ENCODE measurements around the gene ANK3.

DNA sequence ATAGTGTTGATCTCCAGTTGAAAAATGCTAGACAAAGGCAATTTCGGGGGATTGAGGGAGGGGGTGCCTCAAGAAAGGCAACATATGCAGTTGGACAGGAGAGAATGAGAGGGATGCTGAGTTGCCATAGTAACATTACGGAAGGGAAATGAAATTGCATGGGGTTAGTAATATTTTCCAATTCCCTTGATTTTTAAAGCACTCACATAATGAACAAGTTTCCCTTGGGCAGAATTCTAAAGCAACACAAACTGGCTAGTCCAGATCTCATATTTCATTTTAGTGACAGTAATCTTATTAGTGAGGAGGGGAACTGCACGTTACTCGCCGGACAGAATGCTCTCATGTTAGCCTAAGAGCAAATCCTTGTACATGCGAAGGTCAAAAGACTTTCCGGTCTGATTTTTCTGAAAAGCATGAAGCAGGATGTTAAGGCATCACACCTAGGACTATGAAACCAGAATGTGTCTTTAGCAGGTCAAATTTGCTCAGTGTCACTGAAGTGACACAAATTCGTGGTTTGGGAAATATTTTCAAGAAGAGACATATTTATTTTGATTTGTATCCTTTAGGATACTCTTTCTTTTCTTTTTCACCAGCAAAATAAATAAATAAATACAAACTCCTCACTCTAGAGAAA is 165.5 kb downstream of the ANK3 start:
- TF ChIP-seq, protein P1, sequence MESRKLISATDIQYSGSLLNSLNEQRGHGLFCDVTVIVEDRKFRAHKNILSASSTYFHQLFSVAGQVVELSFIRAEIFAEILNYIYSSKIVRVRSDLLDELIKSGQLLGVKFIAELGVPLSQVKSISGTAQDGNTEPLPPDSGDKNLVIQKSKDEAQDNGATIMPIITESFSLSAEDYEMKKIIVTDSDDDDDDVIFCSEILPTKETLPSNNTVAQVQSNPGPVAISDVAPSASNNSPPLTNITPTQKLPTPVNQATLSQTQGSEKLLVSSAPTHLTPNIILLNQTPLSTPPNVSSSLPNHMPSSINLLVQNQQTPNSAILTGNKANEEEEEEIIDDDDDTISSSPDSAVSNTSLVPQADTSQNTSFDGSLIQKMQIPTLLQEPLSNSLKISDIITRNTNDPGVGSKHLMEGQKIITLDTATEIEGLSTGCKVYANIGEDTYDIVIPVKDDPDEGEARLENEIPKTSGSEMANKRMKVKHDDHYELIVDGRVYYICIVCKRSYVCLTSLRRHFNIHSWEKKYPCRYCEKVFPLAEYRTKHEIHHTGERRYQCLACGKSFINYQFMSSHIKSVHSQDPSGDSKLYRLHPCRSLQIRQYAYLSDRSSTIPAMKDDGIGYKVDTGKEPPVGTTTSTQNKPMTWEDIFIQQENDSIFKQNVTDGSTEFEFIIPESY (IDR thresholded peaks at IDR 0.05; ENCODE audit: extremely low read depth, insufficient replicate concordance, low read length) = no peak
- TF ChIP-seq POLR2AphosphoS5 (IDR thresholded peaks at IDR 0.05; ENCODE audit: low read depth, low read length) (no peak), ZNF274 (IDR thresholded peaks at IDR 0.05; ENCODE audit: low read depth, low read length) (no peak), CEBPB (IDR thresholded peaks at IDR 0.05; ENCODE audit: low read depth) (no peak), POLR2A (IDR thresholded peaks at IDR 0.05; ENCODE audit: borderline replicate concordance, extremely low read depth, insufficient read depth, insufficient read length) (no peak)
- TF ChIP-seq, protein P2, sequence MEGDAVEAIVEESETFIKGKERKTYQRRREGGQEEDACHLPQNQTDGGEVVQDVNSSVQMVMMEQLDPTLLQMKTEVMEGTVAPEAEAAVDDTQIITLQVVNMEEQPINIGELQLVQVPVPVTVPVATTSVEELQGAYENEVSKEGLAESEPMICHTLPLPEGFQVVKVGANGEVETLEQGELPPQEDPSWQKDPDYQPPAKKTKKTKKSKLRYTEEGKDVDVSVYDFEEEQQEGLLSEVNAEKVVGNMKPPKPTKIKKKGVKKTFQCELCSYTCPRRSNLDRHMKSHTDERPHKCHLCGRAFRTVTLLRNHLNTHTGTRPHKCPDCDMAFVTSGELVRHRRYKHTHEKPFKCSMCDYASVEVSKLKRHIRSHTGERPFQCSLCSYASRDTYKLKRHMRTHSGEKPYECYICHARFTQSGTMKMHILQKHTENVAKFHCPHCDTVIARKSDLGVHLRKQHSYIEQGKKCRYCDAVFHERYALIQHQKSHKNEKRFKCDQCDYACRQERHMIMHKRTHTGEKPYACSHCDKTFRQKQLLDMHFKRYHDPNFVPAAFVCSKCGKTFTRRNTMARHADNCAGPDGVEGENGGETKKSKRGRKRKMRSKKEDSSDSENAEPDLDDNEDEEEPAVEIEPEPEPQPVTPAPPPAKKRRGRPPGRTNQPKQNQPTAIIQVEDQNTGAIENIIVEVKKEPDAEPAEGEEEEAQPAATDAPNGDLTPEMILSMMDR (IDR thresholded peaks at IDR 0.05 in 2 of 3, conservative IDR thresholded peaks at IDR 0.05 in 1 of 3; ENCODE audit: borderline replicate concordance in 1 of 3, insufficient read depth in 1 of 3, low read depth in 2 of 3, low read length in 2 of 3) = no peak
- TF ChIP-seq, protein P3, sequence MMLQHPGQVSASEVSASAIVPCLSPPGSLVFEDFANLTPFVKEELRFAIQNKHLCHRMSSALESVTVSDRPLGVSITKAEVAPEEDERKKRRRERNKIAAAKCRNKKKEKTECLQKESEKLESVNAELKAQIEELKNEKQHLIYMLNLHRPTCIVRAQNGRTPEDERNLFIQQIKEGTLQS (IDR thresholded peaks at IDR 0.05) = no peak
